ENCODE data around the gene SATB2.

SATB2 gene

GRCh38 chr2:199449956-199450355 is 7.8 kb downstream of the SATB2 start:
- no peak for DNase-seq (ENCODE audit: low read depth)

GRCh38 chr2:199449455-199449854 is 8.3 kb downstream of the SATB2 start:
- DNase-seq (ENCODE audit: low read depth), result no peak
- no peak overlapping the region for H3K4me3 ChIP-seq (ENCODE audit: low read depth, low read length)
- TF ChIP-seq CTCF (IDR thresholded peaks at IDR 0.05; ENCODE audit: control insufficient read depth, extremely low read depth, insufficient read depth), result no peak

More at GRCh38 chr2:199449956-199450355, 7.8 kb downstream of the SATB2 start:
- no peak overlapping the region for H3K4me3 ChIP-seq (ENCODE audit: low read depth, low read length)
- no peak for TF ChIP-seq CTCF (IDR thresholded peaks at IDR 0.05; ENCODE audit: control insufficient read depth, extremely low read depth, insufficient read depth)

GRCh38 chr2:199446996-199447576 is 10.7 kb downstream of the SATB2 start:
- no peak for TF ChIP-seq CTCF (IDR thresholded peaks at IDR 0.05; ENCODE audit: control insufficient read depth, extremely low read depth, insufficient read depth)

GRCh38 chr2:199444749-199445148 is 13.0 kb downstream of the SATB2 start:
- TF ChIP-seq CTCF (IDR thresholded peaks at IDR 0.05; ENCODE audit: control insufficient read depth, extremely low read depth, insufficient read depth), result no peak
- H3K4me3 ChIP-seq (ENCODE audit: low read depth, low read length), result no peak overlapping the region
- no peak for DNase-seq (ENCODE audit: low read depth)

More at GRCh38 chr2:199446996-199447576, 10.7 kb downstream of the SATB2 start:
- H3K4me3 ChIP-seq (ENCODE audit: low read depth, low read length), result no peak overlapping the region
- no peak for DNase-seq (ENCODE audit: low read depth)

GRCh38 chr2:199443589-199444130 is 14.1 kb downstream of the SATB2 start:
- TF ChIP-seq CTCF (IDR thresholded peaks at IDR 0.05; ENCODE audit: control insufficient read depth, extremely low read depth, insufficient read depth), result no peak
- no peak overlapping the region for H3K4me3 ChIP-seq (ENCODE audit: low read depth, low read length)
- no peak for DNase-seq (ENCODE audit: low read depth)

GRCh38 chr2:199442173-199442572 is 15.6 kb downstream of the SATB2 start:
- H3K4me3 ChIP-seq (ENCODE audit: low read depth, low read length), result no peak overlapping the region
- TF ChIP-seq CTCF (IDR thresholded peaks at IDR 0.05; ENCODE audit: control insufficient read depth, extremely low read depth, insufficient read depth), result no peak
- DNase-seq (ENCODE audit: low read depth), result no peak

GRCh38 chr2:199441759-199442158 is 16.0 kb downstream of the SATB2 start:
- no peak overlapping the region for H3K4me3 ChIP-seq (ENCODE audit: low read depth, low read length)
- no peak for DNase-seq (ENCODE audit: low read depth)
- TF ChIP-seq CTCF (IDR thresholded peaks at IDR 0.05; ENCODE audit: control insufficient read depth, extremely low read depth, insufficient read depth), result no peak
